GM23338 (cell line): ENCODE results near the gene SBF2. TPM values are rescaled to one million over a fixed set of nuclear protein-coding genes. Genes with fewer than 3 reads are reported as not detected.

ENCODE experiments used
- ATAC-seq: fragments of 200-7000 bp; cut with Tn5 transposase; 3 replicates; pipeline ENCODE4 v1.9.1; 2020
- DNase-seq: peaks from one replicate; pipeline ENCODE4 v3.0.0-alpha.2; 2015; ENCODE audit warnings: low spot score
- H2AFZ ChIP-seq: fragments of 200-600 bp; sonication (generic); 2 replicates; pipeline ENCODE4 v1.8.0; 2016; ENCODE audit warnings: antibody characterized with exemption, mild to moderate bottlenecking, moderate library complexity
- H3F3A ChIP-seq: fragments of 200-600 bp; sonication (generic); replicated peaks from 2 replicates; pipeline ENCODE4 v1.8.0; 2017; ENCODE audit warnings: antibody characterized with exemption, mixed run types, low read depth
- H3K27ac ChIP-seq: fragments of 200-600 bp; sonication (generic); 2 replicates; pipeline ENCODE4 v1.6.1; 2016; ENCODE audit warnings: low read depth
- H3K27me3 ChIP-seq: fragments of 200-600 bp; sonication (generic); 2 replicates; pipeline ENCODE4 v1.8.0; 2016; ENCODE audit warnings: mild to moderate bottlenecking, mixed run types, moderate library complexity; ENCODE audit not compliant: insufficient read depth
- H3K36me3 ChIP-seq: fragments of 200-600 bp; sonication (generic); 2 replicates; pipeline ENCODE4 v1.8.0; 2016; ENCODE audit warnings: mild to moderate bottlenecking; ENCODE audit not compliant: insufficient read depth
- H3K4me1 ChIP-seq: fragments of 200-600 bp; sonication (generic); 2 replicates; pipeline ENCODE4 v1.8.0; 2016; ENCODE audit warnings: mild to moderate bottlenecking, moderate library complexity; ENCODE audit not compliant: insufficient read depth
- H3K4me2 ChIP-seq: fragments of 200-600 bp; sonication (generic); 2 replicates; pipeline ENCODE4 v1.7.1; 2017; ENCODE audit warnings: mixed run types
- H3K4me3 ChIP-seq: fragments of 200-600 bp; sonication (generic); 2 replicates; pipeline ENCODE4 v1.6.1; 2016; ENCODE audit warnings: mixed run types
- H3K79me2 ChIP-seq: fragments of 200-600 bp; sonication (generic); replicated peaks from 2 replicates; pipeline ENCODE4 v1.8.0; 2017; ENCODE audit warnings: mild to moderate bottlenecking; ENCODE audit not compliant: insufficient read depth
- H3K9me2 ChIP-seq: fragments of 200-600 bp; sonication (generic); 2 replicates; pipeline ENCODE4 v1.8.0; 2017; ENCODE audit not compliant: insufficient read depth
- H4K20me1 ChIP-seq: fragments of 200-600 bp; sonication (generic); replicated peaks from 2 replicates; pipeline ENCODE4 v1.8.0; 2017; ENCODE audit warnings: mild to moderate bottlenecking; ENCODE audit not compliant: insufficient read depth
- H3K27ac Mint-ChIP-seq: 2 replicates; pipeline ENCODE4 v1.8.0; 2020; ENCODE audit warnings: inconsistent platforms, mild to moderate bottlenecking, moderate library complexity, mixed read lengths
- H3K27me3 Mint-ChIP-seq: 3 replicates; pipeline ENCODE4 v1.8.0; 2022; ENCODE audit warnings: low read depth, mild to moderate bottlenecking, moderate library complexity, mixed read lengths, inconsistent platforms; ENCODE audit not compliant: insufficient read depth, poor library complexity
- H3K36me3 Mint-ChIP-seq: 3 replicates; pipeline ENCODE4 v1.8.0; 2021; ENCODE audit warnings: low read depth, mild to moderate bottlenecking, inconsistent platforms, moderate library complexity, mixed read lengths
- H3K4me1 Mint-ChIP-seq: 3 replicates; pipeline ENCODE4 v1.8.0; 2020; ENCODE audit warnings: mild to moderate bottlenecking, inconsistent platforms, mixed read lengths
- H3K4me3 Mint-ChIP-seq: 3 replicates; pipeline ENCODE4 v1.8.0; 2021; ENCODE audit warnings: moderate library complexity, mild to moderate bottlenecking, inconsistent platforms, mixed read lengths
- H3K9me3 Mint-ChIP-seq: 3 replicates; pipeline ENCODE4 v1.8.0; 2020; ENCODE audit warnings: moderate library complexity, mild to moderate bottlenecking, inconsistent platforms, mixed read lengths
- CREB1 ChIP-seq: fragments of 250-450 bp; sonication (Bioruptor Pico); IDR thresholded peaks from 2 replicates; pipeline ENCODE4 v1.5.0; 2020; ENCODE audit warnings: low read depth, mild to moderate bottlenecking, moderate library complexity
- EZH2 ChIP-seq: fragments of 200-600 bp; sonication (generic); IDR thresholded peaks from one replicate; pipeline ENCODE4 v1.8.0; 2017; ENCODE audit warnings: antibody characterized with exemption, mild to moderate bottlenecking, low read depth; ENCODE audit not compliant: unreplicated experiment
- EZH2phosphoT487 ChIP-seq: fragments of 200-600 bp; sonication (generic); IDR thresholded peaks from one replicate; pipeline ENCODE4 v1.8.1; 2018; ENCODE audit warnings: antibody characterized with exemption; ENCODE audit not compliant: unreplicated experiment
- JUNB ChIP-seq: IDR thresholded peaks from one replicate; pipeline ENCODE4 v1.6.1; 2016; ENCODE audit warnings: antibody characterized with exemption; ENCODE audit not compliant: unreplicated experiment
- NANOG ChIP-seq: IDR thresholded peaks from 2 replicates; pipeline ENCODE4 v1.6.1; 2016; ENCODE audit warnings: antibody characterized with exemption, borderline replicate concordance
- POLR2AphosphoS5 ChIP-seq: IDR thresholded peaks from 2 replicates; pipeline ENCODE4 v1.6.1; 2016; ENCODE audit warnings: antibody characterized with exemption, low read depth
- STAT1 ChIP-seq: IDR thresholded peaks from one replicate; pipeline ENCODE4 v1.6.1; 2016; ENCODE audit warnings: antibody characterized with exemption; ENCODE audit not compliant: unreplicated experiment
- ZNF114 ChIP-seq: fragments of 250-450 bp; sonication (Bioruptor Pico); IDR thresholded peaks from 2 replicates; pipeline ENCODE4 v1.5.0; 2020; ENCODE audit warnings: mild to moderate bottlenecking, moderate library complexity
- ZNF331 ChIP-seq: fragments of 250-450 bp; sonication (Bioruptor Pico); IDR thresholded peaks from 2 replicates; pipeline ENCODE4 v1.5.0; 2020; ENCODE audit warnings: low read depth, mild to moderate bottlenecking, moderate library complexity
- polyA plus RNA-seq: library from polyadenylated mRNA; unstranded; fragments of >200 nt; fragmentation: Nextera tagmentation; extraction: Ambion mirVana; gene quantifications from 2 replicates; pipeline ENCODE4 v1.2.1, GENCODE V29; 2016
- total RNA-seq: library from RNA; depleted of rRNA; stranded (reverse); fragments of >200 nt; shearing (Covaris generic); gene quantifications from 2 replicates; pipeline ENCODE4 v1.2.3, GENCODE V29; 2014
- TF ChIP-seq, protein P1 (sequence below): fragments of 250-450 bp; sonication (Bioruptor Pico); IDR thresholded peaks from 2 replicates; pipeline ENCODE4 v1.5.0; 2020; ENCODE audit warnings: mild to moderate bottlenecking, moderate library complexity
- TF ChIP-seq, protein P2 (sequence below), 2 experiments: fragments of 200-600 bp in 1 of 2; sonication (generic) in 1 of 2; conservative IDR thresholded peaks; 2 replicates each; pipeline versions ENCODE4 v1.5.1 to v1.6.1; 2016 to 2017; ENCODE audit warnings: antibody characterized with exemption in 2 of 2, low read depth in 2 of 2, mild to moderate bottlenecking in 2 of 2, moderate library complexity in 1 of 2
- TF ChIP-seq, protein P3 (sequence below): IDR thresholded peaks from one replicate; pipeline ENCODE4 v1.6.1; 2018; ENCODE audit warnings: antibody characterized with exemption; ENCODE audit not compliant: unreplicated experiment
- TF ChIP-seq, protein P4 (sequence below): IDR thresholded peaks from 2 replicates; pipeline ENCODE4 v1.6.1; 2016; ENCODE audit warnings: antibody characterized with exemption

The SBF2 gene
- total and polyA plus RNA-seq, 2 experiments from 2014 or later, result 25.6 to 53.5 TPM

DNA sequence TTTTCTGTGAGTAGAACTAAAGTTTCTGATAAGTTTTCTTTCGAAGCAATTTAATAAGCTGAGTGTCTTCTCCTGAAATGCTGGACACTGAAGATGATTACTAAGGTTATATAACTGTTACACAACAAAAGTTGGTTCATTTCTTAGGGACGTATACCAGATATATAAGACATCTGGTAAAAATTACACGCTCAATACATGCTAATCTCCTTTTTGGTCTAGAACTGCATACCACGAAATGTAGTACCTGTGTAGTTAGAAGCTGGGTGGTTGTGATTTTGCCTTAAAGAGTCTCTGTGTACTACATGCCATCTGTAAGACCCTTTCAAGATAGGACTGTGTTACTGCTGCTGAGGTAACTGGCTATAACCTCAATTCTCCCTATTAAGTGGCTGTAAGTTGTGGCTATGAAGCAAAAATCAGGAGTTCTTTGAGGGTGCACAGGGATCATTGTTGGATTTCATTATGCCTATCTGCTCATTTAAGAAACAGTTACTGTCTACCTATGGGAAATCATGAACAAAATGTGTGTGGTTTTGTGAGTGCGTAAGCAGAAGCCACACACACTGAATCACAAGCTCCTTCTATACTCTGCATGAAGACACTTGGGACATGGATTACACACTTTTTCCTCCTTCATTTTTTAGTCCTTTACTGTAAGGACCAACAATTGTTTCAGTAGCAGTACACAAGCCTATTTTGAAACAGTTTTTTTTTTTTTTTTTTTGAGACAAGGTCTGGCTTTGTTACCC, 434.3 kb downstream of the SBF2 start:
- H3K4me1 ChIP-seq, result peaks cover 38% of the 10 kb centered on the region
- Mint-ChIP-seq H3K27ac (no peak overlapping the region), H3K4me3 (no peak overlapping the region), H3K9me3 (no peaks in the 10 kb centered on the region), H3K4me1 (peaks cover 42% of the 10 kb centered on the region), H3K27me3 (no peaks in the 10 kb centered on the region), H3K36me3 (no peaks in the 10 kb centered on the region)
- H2AFZ ChIP-seq, result no peak overlapping the region
- no peak for ATAC-seq
- no peaks in the 10 kb centered on the region for H3K79me2 ChIP-seq
- no peaks in the 10 kb centered on the region; the same call in 1 of the 2 replicates for H3F3A ChIP-seq
- 0 out of 2 replicates have a peak overlapping the region, but pooled peaks have one; percentile 8 for H3K4me2 ChIP-seq
- no peaks in the 10 kb centered on the region for H3K9me2 ChIP-seq
- H3K27ac ChIP-seq, result no peak overlapping the region
- no peaks in the 10 kb centered on the region for H3K36me3 ChIP-seq
- DNase-seq, result no peak
- no peaks in the 10 kb centered on the region for H4K20me1 ChIP-seq
- no peaks in the 10 kb centered on the region for H3K27me3 ChIP-seq
- TF ChIP-seq ZNF331 (CRISPR knock-in tag) (no peak), STAT1 (no peak), NANOG (no peak), EZH2 (no peak), POLR2AphosphoS5 (no peak), ZNF114 (CRISPR knock-in tag) (no peak), CREB1 (CRISPR knock-in tag) (no peak), JUNB (no peak), EZH2phosphoT487 (no peak)
- TF ChIP-seq, protein P1, sequence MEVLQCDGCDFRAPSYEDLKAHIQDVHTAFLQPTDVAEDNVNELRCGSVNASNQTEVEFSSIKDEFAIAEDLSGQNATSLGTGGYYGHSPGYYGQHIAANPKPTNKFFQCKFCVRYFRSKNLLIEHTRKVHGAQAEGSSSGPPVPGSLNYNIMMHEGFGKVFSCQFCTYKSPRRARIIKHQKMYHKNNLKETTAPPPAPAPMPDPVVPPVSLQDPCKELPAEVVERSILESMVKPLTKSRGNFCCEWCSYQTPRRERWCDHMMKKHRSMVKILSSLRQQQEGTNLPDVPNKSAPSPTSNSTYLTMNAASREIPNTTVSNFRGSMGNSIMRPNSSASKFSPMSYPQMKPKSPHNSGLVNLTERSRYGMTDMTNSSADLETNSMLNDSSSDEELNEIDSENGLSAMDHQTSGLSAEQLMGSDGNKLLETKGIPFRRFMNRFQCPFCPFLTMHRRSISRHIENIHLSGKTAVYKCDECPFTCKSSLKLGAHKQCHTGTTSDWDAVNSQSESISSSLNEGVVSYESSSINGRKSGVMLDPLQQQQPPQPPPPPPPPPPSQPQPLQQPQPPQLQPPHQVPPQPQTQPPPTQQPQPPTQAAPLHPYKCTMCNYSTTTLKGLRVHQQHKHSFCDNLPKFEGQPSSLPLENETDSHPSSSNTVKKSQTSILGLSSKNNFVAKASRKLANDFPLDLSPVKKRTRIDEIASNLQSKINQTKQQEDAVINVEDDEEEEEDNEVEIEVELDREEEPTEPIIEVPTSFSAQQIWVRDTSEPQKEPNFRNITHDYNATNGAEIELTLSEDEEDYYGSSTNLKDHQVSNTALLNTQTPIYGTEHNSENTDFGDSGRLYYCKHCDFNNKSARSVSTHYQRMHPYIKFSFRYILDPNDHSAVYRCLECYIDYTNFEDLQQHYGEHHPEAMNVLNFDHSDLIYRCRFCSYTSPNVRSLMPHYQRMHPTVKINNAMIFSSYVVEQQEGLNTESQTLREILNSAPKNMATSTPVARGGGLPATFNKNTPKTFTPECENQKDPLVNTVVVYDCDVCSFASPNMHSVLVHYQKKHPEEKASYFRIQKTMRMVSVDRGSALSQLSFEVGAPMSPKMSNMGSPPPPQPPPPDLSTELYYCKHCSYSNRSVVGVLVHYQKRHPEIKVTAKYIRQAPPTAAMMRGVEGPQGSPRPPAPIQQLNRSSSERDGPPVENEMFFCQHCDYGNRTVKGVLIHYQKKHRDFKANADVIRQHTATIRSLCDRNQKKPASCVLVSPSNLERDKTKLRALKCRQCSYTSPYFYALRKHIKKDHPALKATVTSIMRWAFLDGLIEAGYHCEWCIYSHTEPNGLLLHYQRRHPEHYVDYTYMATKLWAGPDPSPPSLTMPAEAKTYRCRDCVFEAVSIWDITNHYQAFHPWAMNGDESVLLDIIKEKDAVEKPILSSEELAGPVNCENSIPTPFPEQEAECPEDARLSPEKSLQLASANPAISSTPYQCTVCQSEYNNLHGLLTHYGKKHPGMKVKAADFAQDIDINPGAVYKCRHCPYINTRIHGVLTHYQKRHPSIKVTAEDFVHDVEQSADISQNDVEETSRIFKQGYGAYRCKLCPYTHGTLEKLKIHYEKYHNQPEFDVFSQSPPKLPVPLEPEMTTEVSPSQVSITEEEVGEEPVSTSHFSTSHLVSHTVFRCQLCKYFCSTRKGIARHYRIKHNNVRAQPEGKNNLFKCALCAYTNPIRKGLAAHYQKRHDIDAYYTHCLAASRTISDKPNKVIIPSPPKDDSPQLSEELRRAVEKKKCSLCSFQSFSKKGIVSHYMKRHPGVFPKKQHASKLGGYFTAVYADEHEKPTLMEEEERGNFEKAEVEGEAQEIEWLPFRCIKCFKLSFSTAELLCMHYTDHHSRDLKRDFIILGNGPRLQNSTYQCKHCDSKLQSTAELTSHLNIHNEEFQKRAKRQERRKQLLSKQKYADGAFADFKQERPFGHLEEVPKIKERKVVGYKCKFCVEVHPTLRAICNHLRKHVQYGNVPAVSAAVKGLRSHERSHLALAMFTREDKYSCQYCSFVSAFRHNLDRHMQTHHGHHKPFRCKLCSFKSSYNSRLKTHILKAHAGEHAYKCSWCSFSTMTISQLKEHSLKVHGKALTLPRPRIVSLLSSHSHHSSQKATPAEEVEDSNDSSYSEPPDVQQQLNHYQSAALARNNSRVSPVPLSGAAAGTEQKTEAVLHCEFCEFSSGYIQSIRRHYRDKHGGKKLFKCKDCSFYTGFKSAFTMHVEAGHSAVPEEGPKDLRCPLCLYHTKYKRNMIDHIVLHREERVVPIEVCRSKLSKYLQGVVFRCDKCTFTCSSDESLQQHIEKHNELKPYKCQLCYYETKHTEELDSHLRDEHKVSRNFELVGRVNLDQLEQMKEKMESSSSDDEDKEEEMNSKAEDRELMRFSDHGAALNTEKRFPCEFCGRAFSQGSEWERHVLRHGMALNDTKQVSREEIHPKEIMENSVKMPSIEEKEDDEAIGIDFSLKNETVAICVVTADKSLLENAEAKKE (CRISPR knock-in tag), result no peak
- TF ChIP-seq, protein P2, sequence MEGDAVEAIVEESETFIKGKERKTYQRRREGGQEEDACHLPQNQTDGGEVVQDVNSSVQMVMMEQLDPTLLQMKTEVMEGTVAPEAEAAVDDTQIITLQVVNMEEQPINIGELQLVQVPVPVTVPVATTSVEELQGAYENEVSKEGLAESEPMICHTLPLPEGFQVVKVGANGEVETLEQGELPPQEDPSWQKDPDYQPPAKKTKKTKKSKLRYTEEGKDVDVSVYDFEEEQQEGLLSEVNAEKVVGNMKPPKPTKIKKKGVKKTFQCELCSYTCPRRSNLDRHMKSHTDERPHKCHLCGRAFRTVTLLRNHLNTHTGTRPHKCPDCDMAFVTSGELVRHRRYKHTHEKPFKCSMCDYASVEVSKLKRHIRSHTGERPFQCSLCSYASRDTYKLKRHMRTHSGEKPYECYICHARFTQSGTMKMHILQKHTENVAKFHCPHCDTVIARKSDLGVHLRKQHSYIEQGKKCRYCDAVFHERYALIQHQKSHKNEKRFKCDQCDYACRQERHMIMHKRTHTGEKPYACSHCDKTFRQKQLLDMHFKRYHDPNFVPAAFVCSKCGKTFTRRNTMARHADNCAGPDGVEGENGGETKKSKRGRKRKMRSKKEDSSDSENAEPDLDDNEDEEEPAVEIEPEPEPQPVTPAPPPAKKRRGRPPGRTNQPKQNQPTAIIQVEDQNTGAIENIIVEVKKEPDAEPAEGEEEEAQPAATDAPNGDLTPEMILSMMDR (conservative IDR thresholded peaks at IDR 0.05; ENCODE audit: low read depth in 2 of 2), result no peak
- TF ChIP-seq, protein P3, sequence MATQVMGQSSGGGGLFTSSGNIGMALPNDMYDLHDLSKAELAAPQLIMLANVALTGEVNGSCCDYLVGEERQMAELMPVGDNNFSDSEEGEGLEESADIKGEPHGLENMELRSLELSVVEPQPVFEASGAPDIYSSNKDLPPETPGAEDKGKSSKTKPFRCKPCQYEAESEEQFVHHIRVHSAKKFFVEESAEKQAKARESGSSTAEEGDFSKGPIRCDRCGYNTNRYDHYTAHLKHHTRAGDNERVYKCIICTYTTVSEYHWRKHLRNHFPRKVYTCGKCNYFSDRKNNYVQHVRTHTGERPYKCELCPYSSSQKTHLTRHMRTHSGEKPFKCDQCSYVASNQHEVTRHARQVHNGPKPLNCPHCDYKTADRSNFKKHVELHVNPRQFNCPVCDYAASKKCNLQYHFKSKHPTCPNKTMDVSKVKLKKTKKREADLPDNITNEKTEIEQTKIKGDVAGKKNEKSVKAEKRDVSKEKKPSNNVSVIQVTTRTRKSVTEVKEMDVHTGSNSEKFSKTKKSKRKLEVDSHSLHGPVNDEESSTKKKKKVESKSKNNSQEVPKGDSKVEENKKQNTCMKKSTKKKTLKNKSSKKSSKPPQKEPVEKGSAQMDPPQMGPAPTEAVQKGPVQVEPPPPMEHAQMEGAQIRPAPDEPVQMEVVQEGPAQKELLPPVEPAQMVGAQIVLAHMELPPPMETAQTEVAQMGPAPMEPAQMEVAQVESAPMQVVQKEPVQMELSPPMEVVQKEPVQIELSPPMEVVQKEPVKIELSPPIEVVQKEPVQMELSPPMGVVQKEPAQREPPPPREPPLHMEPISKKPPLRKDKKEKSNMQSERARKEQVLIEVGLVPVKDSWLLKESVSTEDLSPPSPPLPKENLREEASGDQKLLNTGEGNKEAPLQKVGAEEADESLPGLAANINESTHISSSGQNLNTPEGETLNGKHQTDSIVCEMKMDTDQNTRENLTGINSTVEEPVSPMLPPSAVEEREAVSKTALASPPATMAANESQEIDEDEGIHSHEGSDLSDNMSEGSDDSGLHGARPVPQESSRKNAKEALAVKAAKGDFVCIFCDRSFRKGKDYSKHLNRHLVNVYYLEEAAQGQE, result no peak
- TF ChIP-seq, protein P4, sequence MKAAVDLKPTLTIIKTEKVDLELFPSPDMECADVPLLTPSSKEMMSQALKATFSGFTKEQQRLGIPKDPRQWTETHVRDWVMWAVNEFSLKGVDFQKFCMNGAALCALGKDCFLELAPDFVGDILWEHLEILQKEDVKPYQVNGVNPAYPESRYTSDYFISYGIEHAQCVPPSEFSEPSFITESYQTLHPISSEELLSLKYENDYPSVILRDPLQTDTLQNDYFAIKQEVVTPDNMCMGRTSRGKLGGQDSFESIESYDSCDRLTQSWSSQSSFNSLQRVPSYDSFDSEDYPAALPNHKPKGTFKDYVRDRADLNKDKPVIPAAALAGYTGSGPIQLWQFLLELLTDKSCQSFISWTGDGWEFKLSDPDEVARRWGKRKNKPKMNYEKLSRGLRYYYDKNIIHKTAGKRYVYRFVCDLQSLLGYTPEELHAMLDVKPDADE, result no peak
- no peak overlapping the region for H3K4me3 ChIP-seq
